CD4-positive, CD25-positive, alpha-beta regulatory T cell (primary cell): ENCODE data around the gene APOC3. TPM values are rescaled to one million over a fixed set of nuclear protein-coding genes. Genes with fewer than 3 reads are reported as not detected.

Experiments
- ATAC-seq, 2 donors: fragments of 150-1000 bp; cut with Tn5 transposase; one replicate each; pipeline ENCODE4 v1.10.0; 2021; ENCODE audit warnings: low read depth in 2 of 2, moderate number of reproducible peaks in 2 of 2, moderate library complexity in 1 of 2
- DNase-seq, 3 donors: peaks; one replicate each; pipeline versions ENCODE4 v3.0.0 to v3.0.0-alpha.2; 2012 to 2022; ENCODE audit warnings: mixed read lengths in 1 of 3
- H3K27ac ChIP-seq: one replicate; pipeline ENCODE4 v1.7.0; 2013; ENCODE audit warnings: mild to moderate bottlenecking, low read length; ENCODE audit not compliant: insufficient read depth, poor library complexity, severe bottlenecking
- H3K27me3 ChIP-seq: one replicate; pipeline ENCODE4 v1.7.0; 2013; ENCODE audit warnings: low read length; ENCODE audit not compliant: control insufficient read depth, insufficient read depth
- H3K36me3 ChIP-seq: one replicate; pipeline ENCODE4 v1.7.0; 2013; ENCODE audit warnings: mild to moderate bottlenecking, low read length, moderate library complexity; ENCODE audit not compliant: control insufficient read depth, insufficient read depth
- H3K4me1 ChIP-seq: 2 replicates; pipeline ENCODE4 v1.7.0; 2013; ENCODE audit warnings: mild to moderate bottlenecking, low read length; ENCODE audit not compliant: insufficient read depth, control insufficient read depth, poor library complexity, severe bottlenecking
- H3K4me3 ChIP-seq: one replicate; pipeline ENCODE4 v1.7.0; 2013; ENCODE audit warnings: low read depth, mild to moderate bottlenecking, low read length, moderate library complexity
- H3K9me3 ChIP-seq, 2 experiments: 1 replicate in 1 of 2; 2 replicates in 1 of 2; pipeline ENCODE4 v1.7.0; 2013; ENCODE audit warnings: low read length in 2 of 2, mild to moderate bottlenecking in 1 of 2, moderate library complexity in 1 of 2; ENCODE audit not compliant: control insufficient read depth in 2 of 2
- H3K27ac Mint-ChIP-seq, 3 donors: one replicate each; pipeline ENCODE4 v1.8.0; 2020 to 2022; ENCODE audit warnings: mild to moderate bottlenecking in 3 of 3, mixed read lengths in 3 of 3, moderate library complexity in 2 of 3
- H3K27me3 Mint-ChIP-seq: one replicate; pipeline ENCODE4 v1.8.0; 2022; ENCODE audit warnings: mild to moderate bottlenecking, mixed read lengths
- H3K36me3 Mint-ChIP-seq: one replicate; pipeline ENCODE4 v1.8.0; 2020; ENCODE audit warnings: mixed read lengths
- H3K4me1 Mint-ChIP-seq, 4 donors: one replicate each; pipeline ENCODE4 v1.8.0; 2020 to 2022; ENCODE audit warnings: mixed read lengths in 4 of 4, mild to moderate bottlenecking in 1 of 4
- H3K4me3 Mint-ChIP-seq, 4 donors: one replicate each; pipeline ENCODE4 v1.8.0; 2020 to 2022; ENCODE audit warnings: mild to moderate bottlenecking in 4 of 4, mixed read lengths in 4 of 4, moderate library complexity in 3 of 4
- H3K9me3 Mint-ChIP-seq, 7 donors: one replicate each; pipeline ENCODE4 v1.8.0; 2020 to 2022; ENCODE audit warnings: mixed read lengths in 7 of 7, mild to moderate bottlenecking in 3 of 7, moderate library complexity in 2 of 7
- polyA plus RNA-seq, 4 donors: library from polyadenylated mRNA; unstranded; fragments of 300-500 nt; fragmentation: Illumina TruSeq; gene quantifications; one replicate each; pipeline ENCODE4 v1.2.3, GENCODE V29; 2021
- total RNA-seq: library from RNA; stranded (reverse); gene quantifications from one replicate; pipeline ENCODE4 v1.2.3, GENCODE V29; 2022

The APOC3 gene
- total and polyA plus RNA-seq, 5 donors from 2014 or later: not detected

DNA sequence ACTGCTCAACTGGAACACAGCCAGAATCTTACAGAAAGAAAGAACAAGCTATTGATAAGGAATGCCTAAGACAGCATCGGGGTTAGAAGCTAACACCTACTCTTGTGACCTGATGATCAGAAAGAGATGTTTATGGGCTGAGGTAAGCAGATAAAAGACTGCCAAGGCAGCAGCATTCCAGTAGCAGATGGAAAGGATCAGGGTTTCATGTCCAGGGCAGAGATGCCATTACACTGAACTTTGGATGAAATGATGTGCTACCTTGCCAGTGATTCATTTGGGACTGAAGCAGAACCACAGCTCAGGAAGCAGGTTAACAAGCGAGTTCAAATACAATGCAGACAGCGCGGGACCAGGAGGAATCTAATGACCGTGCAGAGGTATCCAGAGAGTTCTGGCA, 34.8 kb downstream of the APOC3 start:
- no peak overlapping the region for H3K4me3 Mint-ChIP-seq
- DNase-seq (no peak), ATAC-seq (no peak)
- Histone ChIP-seq H3K4me1 (no peaks in the 10 kb centered on the region), H3K36me3 (peaks cover 85% of the 10 kb centered on the region), H3K27me3 (no peaks in the 10 kb centered on the region), H3K9me3 (no peaks in the 10 kb centered on the region), H3K4me3 (no peak overlapping the region), H3K27ac (no peak overlapping the region)
- peak overlapping the region in 2 of 3 donors; percentile 17 to 49 for H3K27ac Mint-ChIP-seq
- no peaks in the 10 kb centered on the region for H3K27me3 Mint-ChIP-seq
- H3K4me1 Mint-ChIP-seq: peaks cover 0 to 8% (median 6%) of the 10 kb centered on the region in 4 donors
- H3K36me3 Mint-ChIP-seq: peaks cover 77% of the 10 kb centered on the region
- no peaks in the 10 kb centered on the region for H3K9me3 Mint-ChIP-seq

DNA sequence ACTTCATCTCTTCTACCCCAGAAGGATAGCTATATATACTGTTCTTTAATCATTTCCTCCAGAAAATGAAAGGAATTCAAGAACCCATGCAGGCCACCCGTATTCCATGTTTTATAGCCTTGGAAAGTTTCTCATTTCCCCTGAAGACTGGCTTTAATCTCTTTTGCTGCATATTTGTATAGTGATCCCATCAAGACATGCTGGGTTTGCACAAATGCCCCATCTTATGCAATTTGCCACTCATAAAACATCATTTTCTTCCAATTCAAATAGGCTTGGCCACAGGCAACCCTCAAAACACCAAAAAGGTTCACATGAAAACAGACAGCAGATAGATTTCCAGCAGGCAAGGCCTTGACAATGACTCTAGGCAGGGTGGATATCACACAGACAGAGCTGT, 36.0 kb downstream of the APOC3 start:
- H3K27me3 ChIP-seq: no peaks in the 10 kb centered on the region
- Mint-ChIP-seq H3K27ac (peak overlapping the region in 1 of 3 donors; percentile 25), H3K36me3 (peaks cover 79% of the 10 kb centered on the region), H3K4me3 (no peak overlapping the region), H3K9me3 (no peaks in the 10 kb centered on the region), H3K27me3 (no peaks in the 10 kb centered on the region), H3K4me1 (peaks cover 0 to 10% (median 4%) of the 10 kb centered on the region in 4 donors)
- H3K4me1 ChIP-seq: no peaks in the 10 kb centered on the region
- no peaks in the 10 kb centered on the region for H3K9me3 ChIP-seq
- ATAC-seq (no peak), DNase-seq (no peak)
- H3K4me3 ChIP-seq: no peak overlapping the region
- H3K27ac ChIP-seq: no peak overlapping the region
- peaks cover 85% of the 10 kb centered on the region for H3K36me3 ChIP-seq

DNA sequence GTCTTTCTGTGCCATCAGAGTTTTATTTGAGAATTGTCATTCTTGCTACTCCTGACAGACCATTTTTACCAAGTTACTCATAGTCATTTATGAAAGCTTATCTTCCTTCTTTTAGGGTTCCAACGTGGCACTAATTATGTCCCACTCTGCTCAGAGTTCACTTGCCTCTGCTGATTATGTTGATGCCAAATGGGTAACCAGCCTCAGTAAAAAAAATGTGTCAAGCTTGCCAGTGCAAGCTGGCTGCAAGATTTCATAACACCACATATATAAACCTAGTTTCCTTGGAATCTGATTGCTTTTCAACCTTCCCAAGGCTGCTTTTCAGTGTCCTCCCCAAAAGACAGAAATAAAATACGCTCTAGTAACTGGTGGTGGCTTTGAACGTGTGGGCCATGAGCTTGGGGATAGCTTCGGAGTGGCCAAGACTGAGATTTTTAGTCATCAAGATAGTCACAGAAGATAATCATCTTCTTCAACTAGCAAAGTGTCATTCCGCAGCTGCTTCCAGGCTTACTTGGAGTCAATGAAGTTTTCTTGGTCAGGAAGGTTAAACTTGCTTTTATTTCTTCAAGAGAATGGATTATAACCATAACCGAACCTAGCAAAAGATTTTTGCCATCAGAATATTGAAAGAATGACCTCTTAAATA, 37.2 kb downstream of the APOC3 start:
- Histone ChIP-seq H3K27ac (no peak overlapping the region), H3K9me3 (no peaks in the 10 kb centered on the region), H3K4me1 (no peaks in the 10 kb centered on the region), H3K36me3 (peaks cover 85% of the 10 kb centered on the region), H3K4me3 (no peak overlapping the region), H3K27me3 (no peaks in the 10 kb centered on the region)
- H3K36me3 Mint-ChIP-seq: peaks cover 78% of the 10 kb centered on the region
- no peak overlapping the region for H3K4me3 Mint-ChIP-seq
- no peak for ATAC-seq
- no peak for DNase-seq
- peaks cover 0 to 9% (median 0%) of the 10 kb centered on the region in 4 donors for H3K4me1 Mint-ChIP-seq
- peak overlapping the region in 1 of 3 donors; percentile 38 for H3K27ac Mint-ChIP-seq
- H3K9me3 Mint-ChIP-seq: peaks cover 0 to under 1% (median 0%) of the 10 kb centered on the region in 7 donors
- H3K27me3 Mint-ChIP-seq: no peaks in the 10 kb centered on the region

DNA sequence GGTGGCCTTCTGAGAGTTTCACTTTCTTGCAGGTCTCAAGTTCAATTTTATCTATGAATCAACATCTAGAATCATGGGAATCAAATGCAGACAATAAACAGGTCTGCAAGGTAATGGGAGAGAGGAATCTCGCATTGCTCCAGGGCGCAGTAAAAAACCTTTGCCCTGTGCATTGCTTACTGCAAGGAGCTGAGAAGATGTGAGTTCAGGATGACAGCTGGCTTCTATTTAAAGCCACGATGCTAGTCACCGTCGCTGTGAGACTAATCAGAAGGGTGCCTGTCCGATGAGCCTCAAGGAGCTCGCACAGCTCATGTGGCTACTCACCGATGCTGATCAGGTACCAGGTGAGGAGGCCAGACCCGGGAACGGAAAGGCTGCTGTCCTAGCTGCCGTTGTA, 37.9 kb downstream of the APOC3 start:
- no peak for DNase-seq
- H3K4me1 Mint-ChIP-seq: peaks cover 0 to 9% (median 0%) of the 10 kb centered on the region in 4 donors
- ATAC-seq: no peak
- H3K27ac Mint-ChIP-seq: peak overlapping the region in 2 of 3 donors; percentile 29 to 38
- H3K36me3 Mint-ChIP-seq: peaks cover 74% of the 10 kb centered on the region
- H3K36me3 ChIP-seq: peaks cover 81% of the 10 kb centered on the region
- H3K4me3 Mint-ChIP-seq: no peak overlapping the region
- H3K27me3 Mint-ChIP-seq: no peaks in the 10 kb centered on the region
- no peak overlapping the region for H3K4me3 ChIP-seq
- peaks cover 0 to 1% (median 0%) of the 10 kb centered on the region in 7 donors for H3K9me3 Mint-ChIP-seq
- no peak overlapping the region for H3K27ac ChIP-seq
- H3K9me3 ChIP-seq: no peaks in the 10 kb centered on the region
- no peaks in the 10 kb centered on the region for H3K4me1 ChIP-seq
- no peaks in the 10 kb centered on the region for H3K27me3 ChIP-seq

DNA sequence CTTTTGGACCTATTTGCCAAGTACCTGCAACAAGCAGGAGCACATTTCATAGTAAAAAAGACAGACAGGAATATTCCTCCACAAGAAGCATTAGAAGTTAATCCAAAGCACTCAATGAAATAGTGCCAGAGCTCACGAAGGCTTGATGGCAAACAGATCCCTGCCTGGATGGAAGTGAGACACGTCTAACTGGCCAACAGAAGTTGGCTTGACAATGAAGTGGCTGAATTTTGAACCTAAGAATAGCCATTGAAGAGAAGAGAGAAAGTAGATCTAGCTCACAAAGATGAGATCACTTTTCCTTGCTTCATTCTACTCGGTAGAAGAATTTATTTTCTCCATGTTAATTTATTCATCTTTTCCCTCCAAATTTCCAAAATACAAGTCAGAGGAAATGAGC, 38.4 kb downstream of the APOC3 start:
- peaks cover 74% of the 10 kb centered on the region for H3K36me3 Mint-ChIP-seq
- no peaks in the 10 kb centered on the region for H3K27me3 ChIP-seq
- no peaks in the 10 kb centered on the region for H3K27me3 Mint-ChIP-seq
- no peak overlapping the region for H3K4me3 ChIP-seq
- H3K4me3 Mint-ChIP-seq: no peak overlapping the region
- H3K4me1 Mint-ChIP-seq: peaks cover 0 to 11% (median 0%) of the 10 kb centered on the region in 4 donors
- DNase-seq (no peak), ATAC-seq (no peak)
- H3K27ac Mint-ChIP-seq: peak overlapping the region in 2 of 3 donors; percentile 29 to 58
- H3K27ac ChIP-seq: no peak overlapping the region
- no peaks in the 10 kb centered on the region for H3K4me1 ChIP-seq
- H3K9me3 ChIP-seq: no peaks in the 10 kb centered on the region
- peaks cover 0 to 1% (median 0%) of the 10 kb centered on the region in 7 donors for H3K9me3 Mint-ChIP-seq
- peaks cover 83% of the 10 kb centered on the region for H3K36me3 ChIP-seq

DNA sequence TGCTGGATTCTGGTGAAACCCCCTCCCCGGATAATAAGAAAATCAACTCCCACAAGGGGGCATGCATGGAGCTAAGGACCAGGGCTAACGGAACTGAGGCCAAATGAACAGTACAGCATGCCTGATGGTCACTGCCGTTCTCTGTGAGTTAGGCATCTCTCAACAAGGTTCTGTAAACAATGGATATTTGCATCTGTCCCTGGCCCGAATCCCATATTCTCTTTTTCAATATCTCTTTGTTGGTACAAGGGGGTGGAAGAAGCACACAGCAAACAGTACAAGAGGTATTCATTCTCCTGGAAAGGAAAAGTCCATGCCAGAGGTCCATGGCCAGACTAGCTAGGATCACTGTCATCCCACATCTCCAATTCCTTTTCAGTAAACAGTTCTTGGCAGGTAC, 39.9 kb downstream of the APOC3 start:
- peaks cover 82% of the 10 kb centered on the region for H3K36me3 ChIP-seq
- Mint-ChIP-seq H3K4me3 (no peak overlapping the region), H3K27me3 (no peaks in the 10 kb centered on the region), H3K4me1 (peaks cover 0 to 11% (median 0%) of the 10 kb centered on the region in 4 donors), H3K27ac (peak overlapping the region in 2 of 3 donors; percentile 61 to 75), H3K9me3 (peaks cover 0 to 1% (median 0%) of the 10 kb centered on the region in 7 donors), H3K36me3 (peaks cover 71% of the 10 kb centered on the region)
- H3K27ac ChIP-seq: no peak overlapping the region
- H3K27me3 ChIP-seq: no peaks in the 10 kb centered on the region
- no peak overlapping the region for H3K4me3 ChIP-seq
- H3K9me3 ChIP-seq: no peaks in the 10 kb centered on the region
- H3K4me1 ChIP-seq: no peaks in the 10 kb centered on the region
- DNase-seq (no peak), ATAC-seq (no peak)

DNA sequence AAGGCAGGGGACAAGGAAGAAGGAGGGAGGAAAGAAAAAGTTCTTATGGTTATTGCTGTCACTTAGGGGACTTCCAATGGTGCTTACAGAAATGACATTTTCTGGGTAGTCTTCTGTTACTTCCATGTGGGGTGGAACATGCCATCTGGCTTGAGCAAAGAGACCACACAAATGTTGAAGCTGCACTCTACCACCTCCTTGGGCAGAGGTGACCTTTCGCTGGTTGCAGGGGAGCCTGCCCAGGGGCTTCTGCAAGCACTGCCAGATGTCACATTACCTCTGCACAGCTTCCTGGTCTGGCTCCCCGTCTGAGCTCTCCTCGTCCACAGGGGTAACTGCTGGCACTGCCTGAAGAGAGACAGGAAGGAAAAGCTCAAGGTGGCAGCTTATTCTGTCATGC, 40.3 kb downstream of the APOC3 start:
- no peak for DNase-seq
- Mint-ChIP-seq H3K4me3 (no peak overlapping the region), H3K27ac (peak overlapping the region; percentile 48 to 75 (median 61)), H3K36me3 (peaks cover 74% of the 10 kb centered on the region), H3K27me3 (no peaks in the 10 kb centered on the region), H3K9me3 (peaks cover 0 to 1% (median 0%) of the 10 kb centered on the region in 7 donors), H3K4me1 (peaks cover 0 to 11% (median 0%) of the 10 kb centered on the region in 4 donors)
- Histone ChIP-seq H3K36me3 (peaks cover 83% of the 10 kb centered on the region), H3K27me3 (no peaks in the 10 kb centered on the region), H3K27ac (no peak overlapping the region), H3K4me3 (no peak overlapping the region), H3K4me1 (no peaks in the 10 kb centered on the region), H3K9me3 (no peaks in the 10 kb centered on the region)
- ATAC-seq: no peak

DNA sequence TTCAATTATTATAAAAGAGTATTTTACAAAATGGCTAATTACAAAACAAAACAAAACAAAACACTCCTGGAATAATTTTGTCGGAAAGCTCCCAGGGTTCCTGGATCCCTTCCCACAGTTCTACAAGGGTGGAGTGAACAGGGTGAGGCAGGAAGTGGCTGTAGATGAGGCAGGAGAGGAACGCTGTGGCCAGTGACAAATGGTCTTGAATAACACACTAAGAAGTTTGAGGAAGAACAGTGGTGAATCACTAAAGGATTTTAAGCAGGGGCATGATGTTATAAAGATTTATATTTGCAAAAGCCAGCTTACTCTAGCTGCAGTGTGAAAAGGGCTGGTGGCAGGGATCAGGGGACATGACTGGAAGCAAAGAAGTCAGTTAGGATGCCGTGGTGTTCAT, 41.5 kb downstream of the APOC3 start:
- no peaks in the 10 kb centered on the region for H3K27me3 Mint-ChIP-seq
- peaks cover 75% of the 10 kb centered on the region for H3K36me3 Mint-ChIP-seq
- Histone ChIP-seq H3K27ac (no peak overlapping the region), H3K4me3 (no peak overlapping the region), H3K4me1 (no peaks in the 10 kb centered on the region), H3K27me3 (no peaks in the 10 kb centered on the region), H3K36me3 (peaks cover 83% of the 10 kb centered on the region), H3K9me3 (no peaks in the 10 kb centered on the region)
- H3K9me3 Mint-ChIP-seq: peaks cover 0 to 1% (median 0%) of the 10 kb centered on the region in 7 donors
- no peak for DNase-seq
- peaks cover 0 to 10% (median 0%) of the 10 kb centered on the region in 4 donors for H3K4me1 Mint-ChIP-seq
- H3K27ac Mint-ChIP-seq: peak overlapping the region; percentile 6 to 91 (median 71)
- ATAC-seq: no peak
- no peak overlapping the region for H3K4me3 Mint-ChIP-seq
